HG03097 (cell line): ENCODE measurements around the gene GNRHR.

Source experiments
- ATAC-seq: cut with Tn5 transposase; IDR thresholded peaks from one replicate; pipeline ENCODE4 v1.9.1; 2021; ENCODE audit not compliant: unreplicated experiment, low FRiP score

The GNRHR gene

DNA sequence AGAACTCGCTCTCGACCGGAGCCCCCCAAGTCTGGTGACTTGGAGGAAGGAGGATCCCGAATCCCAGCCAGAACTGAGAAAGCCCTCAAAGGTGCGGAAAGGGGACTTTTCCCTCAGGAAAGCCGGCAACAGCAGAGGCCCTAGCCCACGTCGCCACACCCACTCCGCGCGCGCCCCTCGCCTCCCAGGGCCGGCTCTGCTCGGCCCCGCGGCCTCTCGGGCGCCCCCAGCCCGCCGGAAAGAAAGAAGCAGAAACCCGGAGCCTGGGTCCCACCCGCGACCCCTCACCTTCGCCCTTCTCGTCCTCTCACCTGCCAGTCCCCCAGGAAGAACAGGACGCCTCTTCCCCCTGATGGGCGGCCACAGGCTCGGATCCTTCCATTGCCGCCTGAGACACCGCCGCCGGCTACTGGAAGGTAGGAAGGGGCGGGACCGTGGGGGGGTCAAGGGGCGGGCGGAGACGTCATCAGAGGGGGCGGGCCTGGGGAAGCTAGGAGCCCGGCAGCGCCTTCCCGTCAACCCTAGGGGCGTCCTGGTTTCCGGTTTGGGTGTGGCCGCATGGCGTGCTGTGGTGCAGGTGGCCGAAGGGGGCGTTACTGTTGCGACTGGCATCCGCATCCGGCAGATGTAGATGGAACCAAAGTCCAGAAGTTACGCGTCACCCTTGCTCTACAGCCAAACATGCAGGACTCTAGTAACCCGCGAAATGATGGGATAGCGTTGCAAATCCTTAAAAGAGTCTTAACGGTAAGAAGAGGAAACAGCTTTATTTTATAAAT is 53.3 kb downstream of the GNRHR start, which contains the start of gene UBA6:
Gene UBA6 (minus strand): TSS at position 418 of the 779 bp plus-strand sequence. CDS start 36 bp downstream, at position 382.
- ATAC-seq: peak; percentile 99

GRCh38 chr4:67700116-67700737 is 54.0 kb downstream of the GNRHR start:
- peak; percentile 2 for ATAC-seq

GRCh38 chr4:67699603-67700002 is 54.6 kb downstream of the GNRHR start:
- no peak for ATAC-seq

GRCh38 chr4:67697860-67698687 is 56.1 kb downstream of the GNRHR start:
- ATAC-seq: no peak

DNA sequence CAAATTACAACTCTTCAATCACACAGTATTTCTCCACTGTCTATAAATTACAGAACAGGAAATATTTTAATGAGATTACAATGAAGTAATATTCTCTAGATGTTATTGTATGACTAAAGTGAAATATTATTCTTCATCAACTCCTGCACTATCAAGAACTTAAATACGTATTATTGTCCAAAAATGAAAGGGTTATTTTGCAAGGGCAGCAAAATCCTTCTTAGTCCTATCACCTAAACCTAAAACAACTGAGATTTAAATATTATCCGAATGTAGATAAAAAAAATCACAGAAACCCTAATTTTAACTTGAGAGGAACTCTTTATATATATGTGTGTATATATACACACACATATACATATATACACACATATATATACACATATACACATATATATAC is 58.1 kb downstream of the GNRHR start:
- no peak for ATAC-seq

DNA sequence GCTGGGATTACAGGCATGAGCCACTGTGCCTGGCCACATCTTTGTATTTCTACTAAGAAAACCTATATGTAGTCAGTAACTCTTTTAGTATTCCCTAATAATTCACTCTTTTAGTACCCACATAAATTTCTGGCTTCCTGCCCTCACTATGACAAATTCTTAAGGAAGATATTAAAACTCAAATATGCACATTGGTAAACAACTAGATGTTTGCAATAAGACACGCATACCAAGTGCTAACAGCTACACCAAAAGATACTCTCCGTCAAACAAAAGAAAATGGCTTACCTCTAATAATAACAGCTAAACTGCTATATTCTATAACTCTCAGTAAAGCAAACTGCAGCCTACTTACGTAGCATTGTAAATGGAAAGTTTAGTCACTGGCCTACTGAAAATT is 59.5 kb downstream of the GNRHR start:
- ATAC-seq: no peak

DNA sequence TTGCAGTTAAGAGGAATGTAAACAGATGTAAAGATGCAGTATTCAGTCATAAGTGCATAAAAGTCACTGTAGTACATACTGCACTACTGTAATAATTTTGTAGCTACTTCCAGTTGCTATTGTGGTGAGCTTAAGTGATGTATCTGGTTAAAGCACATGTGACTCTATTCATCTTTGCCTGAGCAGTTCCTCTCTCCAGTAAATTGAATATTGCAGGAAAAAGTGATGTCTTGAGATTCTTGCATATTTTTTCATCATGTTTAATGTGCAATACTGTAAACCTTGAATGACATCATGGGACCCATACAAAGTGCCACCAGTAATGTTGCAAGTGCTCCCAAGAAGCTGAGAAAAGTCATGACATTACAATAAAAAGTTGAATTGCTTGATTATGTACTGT is 62.9 kb downstream of the GNRHR start:
- no peak for ATAC-seq
